K562 (cell line): ENCODE results near the gene PITPNC1. TPM values are rescaled to one million over a fixed set of nuclear protein-coding genes. Genes with fewer than 3 reads are reported as not detected.

ENCODE experiments used
- NCOA2 ChIP-seq, 2 experiments: fragments of 450-650 bp; IDR thresholded peaks; 2 replicates each; pipeline ENCODE4 v1.6.1; 2018; ENCODE audit warnings: mild to moderate bottlenecking in 2 of 2, moderate library complexity in 1 of 2; ENCODE audit not compliant: partially characterized antibody in 2 of 2
- PHTF2 ChIP-seq: fragments of 250-450 bp; sonication (Bioruptor Pico); IDR thresholded peaks from 2 replicates; pipeline ENCODE4 v1.5.0; 2021; ENCODE audit warnings: mild to moderate bottlenecking
- polyA plus RNA-seq, 8 experiments: library from polyadenylated mRNA; depleted of rRNA in 4 of 8; stranded (reverse) in 5 of 8; unstranded in 3 of 8; fragments of >200 nt; fragmentation: Nextera tagmentation in 2 of 8; fragmentation: Illumina TruSeq in 1 of 8; extraction: Ambion mirVana in 2 of 8; extraction: Trizol in 1 of 8; gene quantifications; 2 replicates each; pipeline versions ENCODE4 v1.2.1 to v1.2.3, GENCODE V29; 2011 to 2014; ENCODE audit warnings: inconsistent platforms in 1 of 8, missing spikeins in 1 of 8
- total RNA-seq, 7 experiments: library from RNA; depleted of rRNA in 6 of 7; stranded (reverse); fragments of >200 nt in 6 of 7; fragmentation: Illumina TruSeq in 2 of 7; extraction: Trizol in 2 of 7; gene quantifications; 2 replicates each; pipeline versions ENCODE4 v1.2.1 to v1.2.3, GENCODE V29; 2011 to 2021; ENCODE audit warnings: low replicate concordance in 1 of 7
- TF ChIP-seq, protein P1 (sequence below): sonication (generic); formaldehyde crosslinking; IDR thresholded peaks from 2 replicates; pipeline ENCODE4 v1.8.1; 2023; ENCODE audit warnings: missing genetic modification reagents, mild to moderate bottlenecking, borderline replicate concordance
- TF ChIP-seq, protein P2 (sequence below), 2 experiments: IDR thresholded peaks; 2 replicates each; pipeline ENCODE4 v1.6.1; 2012; ENCODE audit warnings: improper control_type of control experiment in 2 of 2, low read depth in 2 of 2, low read length in 2 of 2, borderline replicate concordance in 1 of 2

PITPNC1 gene
- total and polyA plus RNA-seq, 9 of the 15 experiments (the other 6 are each of a cell fraction or from before 2014, with no cell fraction given), result 0.11 to 1.1 (median 0.65) TPM

DNA sequence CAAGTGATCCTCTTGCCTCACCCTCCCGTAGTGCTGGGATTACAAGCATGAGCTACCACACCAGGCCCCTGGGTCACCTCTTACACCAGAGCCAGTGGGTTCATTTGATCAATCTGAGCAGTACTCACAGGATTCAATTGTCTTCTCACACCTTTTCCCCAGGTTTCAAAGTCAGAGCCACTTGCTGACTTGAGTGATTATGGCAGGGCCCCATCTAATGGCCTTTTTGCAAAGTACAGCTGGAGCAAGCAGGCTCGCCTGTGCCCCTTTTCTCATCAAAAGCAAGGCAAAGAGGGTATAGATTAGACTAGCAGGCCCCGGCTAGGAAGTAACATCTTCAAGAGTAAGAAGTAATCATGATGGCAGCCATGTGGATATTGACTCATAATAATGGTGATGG lies 225.9 kb downstream of the PITPNC1 start (continued):
- TF ChIP-seq, protein P1, sequence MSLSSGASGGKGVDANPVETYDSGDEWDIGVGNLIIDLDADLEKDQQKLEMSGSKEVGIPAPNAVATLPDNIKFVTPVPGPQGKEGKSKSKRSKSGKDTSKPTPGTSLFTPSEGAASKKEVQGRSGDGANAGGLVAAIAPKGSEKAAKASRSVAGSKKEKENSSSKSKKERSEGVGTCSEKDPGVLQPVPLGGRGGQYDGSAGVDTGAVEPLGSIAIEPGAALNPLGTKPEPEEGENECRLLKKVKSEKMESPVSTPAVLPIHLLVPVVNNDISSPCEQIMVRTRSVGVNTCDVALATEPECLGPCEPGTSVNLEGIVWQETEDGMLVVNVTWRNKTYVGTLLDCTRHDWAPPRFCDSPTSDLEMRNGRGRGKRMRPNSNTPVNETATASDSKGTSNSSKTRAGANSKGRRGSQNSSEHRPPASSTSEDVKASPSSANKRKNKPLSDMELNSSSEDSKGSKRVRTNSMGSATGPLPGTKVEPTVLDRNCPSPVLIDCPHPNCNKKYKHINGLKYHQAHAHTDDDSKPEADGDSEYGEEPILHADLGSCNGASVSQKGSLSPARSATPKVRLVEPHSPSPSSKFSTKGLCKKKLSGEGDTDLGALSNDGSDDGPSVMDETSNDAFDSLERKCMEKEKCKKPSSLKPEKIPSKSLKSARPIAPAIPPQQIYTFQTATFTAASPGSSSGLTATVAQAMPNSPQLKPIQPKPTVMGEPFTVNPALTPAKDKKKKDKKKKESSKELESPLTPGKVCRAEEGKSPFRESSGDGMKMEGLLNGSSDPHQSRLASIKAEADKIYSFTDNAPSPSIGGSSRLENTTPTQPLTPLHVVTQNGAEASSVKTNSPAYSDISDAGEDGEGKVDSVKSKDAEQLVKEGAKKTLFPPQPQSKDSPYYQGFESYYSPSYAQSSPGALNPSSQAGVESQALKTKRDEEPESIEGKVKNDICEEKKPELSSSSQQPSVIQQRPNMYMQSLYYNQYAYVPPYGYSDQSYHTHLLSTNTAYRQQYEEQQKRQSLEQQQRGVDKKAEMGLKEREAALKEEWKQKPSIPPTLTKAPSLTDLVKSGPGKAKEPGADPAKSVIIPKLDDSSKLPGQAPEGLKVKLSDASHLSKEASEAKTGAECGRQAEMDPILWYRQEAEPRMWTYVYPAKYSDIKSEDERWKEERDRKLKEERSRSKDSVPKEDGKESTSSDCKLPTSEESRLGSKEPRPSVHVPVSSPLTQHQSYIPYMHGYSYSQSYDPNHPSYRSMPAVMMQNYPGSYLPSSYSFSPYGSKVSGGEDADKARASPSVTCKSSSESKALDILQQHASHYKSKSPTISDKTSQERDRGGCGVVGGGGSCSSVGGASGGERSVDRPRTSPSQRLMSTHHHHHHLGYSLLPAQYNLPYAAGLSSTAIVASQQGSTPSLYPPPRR (CRISPR knock-in tag), result no peak
- no peak for TF ChIP-seq PHTF2 (CRISPR knock-in tag)
- TF ChIP-seq, protein P2, sequence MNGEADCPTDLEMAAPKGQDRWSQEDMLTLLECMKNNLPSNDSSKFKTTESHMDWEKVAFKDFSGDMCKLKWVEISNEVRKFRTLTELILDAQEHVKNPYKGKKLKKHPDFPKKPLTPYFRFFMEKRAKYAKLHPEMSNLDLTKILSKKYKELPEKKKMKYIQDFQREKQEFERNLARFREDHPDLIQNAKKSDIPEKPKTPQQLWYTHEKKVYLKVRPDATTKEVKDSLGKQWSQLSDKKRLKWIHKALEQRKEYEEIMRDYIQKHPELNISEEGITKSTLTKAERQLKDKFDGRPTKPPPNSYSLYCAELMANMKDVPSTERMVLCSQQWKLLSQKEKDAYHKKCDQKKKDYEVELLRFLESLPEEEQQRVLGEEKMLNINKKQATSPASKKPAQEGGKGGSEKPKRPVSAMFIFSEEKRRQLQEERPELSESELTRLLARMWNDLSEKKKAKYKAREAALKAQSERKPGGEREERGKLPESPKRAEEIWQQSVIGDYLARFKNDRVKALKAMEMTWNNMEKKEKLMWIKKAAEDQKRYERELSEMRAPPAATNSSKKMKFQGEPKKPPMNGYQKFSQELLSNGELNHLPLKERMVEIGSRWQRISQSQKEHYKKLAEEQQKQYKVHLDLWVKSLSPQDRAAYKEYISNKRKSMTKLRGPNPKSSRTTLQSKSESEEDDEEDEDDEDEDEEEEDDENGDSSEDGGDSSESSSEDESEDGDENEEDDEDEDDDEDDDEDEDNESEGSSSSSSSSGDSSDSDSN (IDR thresholded peaks at IDR 0.05; ENCODE audit: borderline replicate concordance in 1 of 2, low read depth in 2 of 2, low read length in 2 of 2), result no peak
- no peak for TF ChIP-seq NCOA2 (IDR thresholded peaks at IDR 0.05; ENCODE audit: partially characterized antibody in 2 of 2)
- TF ChIP-seq, all 486 proteins: peak for 3
